VCaP (cell line): ENCODE measurements around the gene HOXA5.

Experiments used
- H3K27ac ChIP-seq: fragments of 450-650 bp; 2 replicates; pipeline ENCODE4 v1.5.1; 2017
- CTCF ChIP-seq: fragments of 450-650 bp; conservative IDR thresholded peaks from 2 replicates; pipeline ENCODE4 v1.5.1; 2017; ENCODE audit warnings: mild to moderate bottlenecking, moderate library complexity

Gene HOXA5

DNA sequence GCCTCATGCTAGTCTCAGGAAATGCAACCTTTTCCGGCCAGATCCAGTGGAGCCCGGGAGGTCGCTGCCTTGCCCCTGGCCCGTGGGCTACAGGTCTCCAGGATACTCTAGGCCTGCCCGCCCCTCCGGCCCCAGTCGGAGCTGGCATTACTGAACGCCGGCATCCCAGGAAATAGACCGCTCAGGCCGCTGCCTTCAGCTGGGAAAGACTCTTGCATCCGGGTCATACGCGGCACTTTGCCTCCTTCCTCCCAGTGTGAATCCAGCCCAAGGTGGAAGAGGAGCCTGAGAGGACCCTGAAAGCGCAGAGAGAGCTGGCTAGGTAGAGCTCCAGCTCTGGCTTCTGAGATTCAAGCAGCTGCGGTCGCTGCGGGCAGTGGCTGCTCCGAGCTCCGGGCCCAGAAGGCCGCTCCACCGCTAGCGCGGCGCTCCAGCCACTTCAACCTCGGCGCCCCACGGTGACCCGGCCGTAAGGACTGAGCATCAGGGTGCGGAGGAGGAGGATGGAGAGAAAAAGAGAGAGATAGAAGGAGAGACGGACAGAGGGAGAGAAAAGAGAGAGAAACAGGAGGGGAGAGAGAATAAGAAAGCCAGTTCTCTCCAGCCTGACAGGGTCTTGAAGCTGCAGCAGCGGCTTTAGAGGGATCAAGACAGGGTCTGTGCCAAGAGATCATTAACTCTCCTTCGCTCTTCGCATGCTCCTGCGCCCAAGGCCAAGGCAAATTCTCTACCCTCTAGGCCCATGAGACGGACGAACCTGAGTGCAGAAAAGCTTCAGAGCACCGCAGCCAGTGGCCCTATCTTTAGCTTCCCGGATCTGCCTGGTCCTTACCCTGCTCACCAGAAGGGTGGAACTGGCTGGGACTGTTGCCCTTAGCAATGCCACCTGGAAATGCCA is 32.4 kb upstream of the HOXA5 start:
- no peak for TF ChIP-seq CTCF
- H3K27ac ChIP-seq = peak overlapping the region; percentile 99

- no peak for TF ChIP-seq CTCF
- H3K27ac ChIP-seq = peak overlapping the region; percentile 99
Observed at GRCh38 chr7:27174874-27175625, 31.6 kb upstream of the HOXA5 start.

GRCh38 chr7:27173956-27174873 is 30.7 kb upstream of the HOXA5 start, which contains the start of gene HOXA10:
Gene HOXA10, minus strand, starts transcription at chr7:27174320. Its CDS starts 14 bp downstream, at chr7:27174306.
- peak within 1 kb of the TSS; percentile 99 for H3K27ac ChIP-seq
- TF ChIP-seq CTCF = no peak

- no peak for TF ChIP-seq CTCF
- H3K27ac ChIP-seq = peak overlapping the region; percentile 99
Observed at GRCh38 chr7:27173511-27173955, 30.1 kb upstream of the HOXA5 start.

- TF ChIP-seq CTCF = no peak
- peak overlapping the region; percentile 99 for H3K27ac ChIP-seq
Observed at GRCh38 chr7:27172823-27173510, 29.5 kb upstream of the HOXA5 start.

DNA sequence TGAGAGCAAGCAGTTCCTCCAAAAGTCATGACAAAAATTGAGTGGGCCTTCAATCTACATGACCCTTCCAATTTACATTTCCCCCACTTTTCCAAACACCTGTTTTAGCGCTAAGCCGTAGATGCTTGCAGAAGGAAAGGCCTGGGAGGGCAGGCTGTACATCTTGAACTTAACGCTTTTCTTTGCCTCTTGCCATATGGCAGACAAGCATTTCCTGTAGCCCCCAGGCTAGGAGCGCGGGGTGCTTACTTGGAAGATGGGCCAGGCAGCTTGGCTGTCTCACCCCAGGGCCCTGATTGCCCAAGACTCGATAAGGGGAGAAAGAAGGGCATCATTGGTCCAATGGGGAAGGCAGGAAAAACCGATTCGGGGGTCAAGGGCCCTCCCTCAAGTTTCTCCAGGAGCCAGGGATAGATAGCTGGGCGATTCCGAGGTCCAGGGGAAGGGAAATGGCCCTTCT is 28.9 kb upstream of the HOXA5 start:
- H3K27ac ChIP-seq = peak overlapping the region; percentile 99
- no peak for TF ChIP-seq CTCF
